Neuronal stem cell (in vitro differentiated cells): Measurements from ENCODE around the gene PARP12.

ENCODE experiments used
- DNase-seq: peaks from one replicate; pipeline ENCODE4 v3.0.0-alpha.2; 2013; ENCODE audit warnings: low spot score
- H2AFZ ChIP-seq: one replicate; pipeline ENCODE4 v1.6.1; 2013; ENCODE audit warnings: mild to moderate bottlenecking, low read length, inconsistent platforms
- H2AK5ac ChIP-seq: 2 replicates; pipeline ENCODE4 v1.6.1; 2013; ENCODE audit warnings: low read depth, mild to moderate bottlenecking, inconsistent platforms, low read length, moderate library complexity, mixed read lengths
- H2BK120ac ChIP-seq: 2 replicates; pipeline ENCODE4 v1.6.1; 2013; ENCODE audit warnings: low read depth, mild to moderate bottlenecking, inconsistent platforms, low read length, moderate library complexity, mixed read lengths
- H2BK12ac ChIP-seq: one replicate; pipeline ENCODE4 v1.6.1; 2013; ENCODE audit warnings: low read length, inconsistent platforms
- H2BK15ac ChIP-seq: 2 replicates; pipeline ENCODE4 v1.6.1; 2013; ENCODE audit warnings: mild to moderate bottlenecking, low read length, inconsistent platforms, mixed read lengths
- H2BK5ac ChIP-seq: one replicate; pipeline ENCODE4 v1.6.1; 2013; ENCODE audit warnings: inconsistent platforms, mild to moderate bottlenecking, low read length, moderate library complexity
- H3K14ac ChIP-seq: one replicate; pipeline ENCODE4 v1.6.1; 2013; ENCODE audit warnings: low read length, inconsistent platforms
- H3K18ac ChIP-seq: 2 replicates; pipeline ENCODE4 v1.6.1; 2013; ENCODE audit warnings: low read length, inconsistent platforms
- H3K23ac ChIP-seq: 2 replicates; pipeline ENCODE4 v1.6.1; 2013; ENCODE audit warnings: low read depth, mild to moderate bottlenecking, mixed read lengths, low read length, inconsistent platforms; ENCODE audit not compliant: poor library complexity
- H3K27ac ChIP-seq: replicated peaks from 3 replicates; pipeline ENCODE4 v1.5.1; 2013; ENCODE audit warnings: low read length, inconsistent platforms
- H3K27me3 ChIP-seq, 3 experiments: 2 replicates each; pipeline ENCODE4 v1.6.1; 2013; ENCODE audit warnings: low read length in 3 of 3, mild to moderate bottlenecking in 2 of 3, inconsistent platforms in 1 of 3, low read depth in 1 of 3, mixed read lengths in 1 of 3, moderate library complexity in 1 of 3; ENCODE audit not compliant: control insufficient read depth in 3 of 3, insufficient read depth in 3 of 3
- H3K36me3 ChIP-seq, 2 donors: replicated peaks in 1 of 2; 2 replicates each; pipeline ENCODE4 v1.6.1; 2013; ENCODE audit warnings: low read length in 2 of 2; ENCODE audit not compliant: control insufficient read depth in 2 of 2, insufficient read depth in 2 of 2
- H3K4ac ChIP-seq: 2 replicates; pipeline ENCODE4 v1.6.1; 2013; ENCODE audit warnings: inconsistent platforms, mild to moderate bottlenecking, low read length, moderate library complexity
- H3K4me1 ChIP-seq, 2 donors: 1 replicate in 1 of 2; 2 replicates in 1 of 2; pipeline ENCODE4 v1.6.1; 2013; ENCODE audit warnings: low read length in 2 of 2, low read depth in 1 of 2; ENCODE audit not compliant: control insufficient read depth in 2 of 2, insufficient read depth in 1 of 2
- H3K4me2 ChIP-seq: one replicate; pipeline ENCODE4 v1.6.1; 2013; ENCODE audit warnings: mild to moderate bottlenecking, low read length, inconsistent platforms; ENCODE audit not compliant: insufficient read depth, poor library complexity, severe bottlenecking
- H3K4me3 ChIP-seq, 2 donors: 2 replicates each; pipeline ENCODE4 v1.5.1; 2013; ENCODE audit warnings: low read length in 2 of 2, mild to moderate bottlenecking in 2 of 2, inconsistent platforms in 1 of 2, moderate library complexity in 1 of 2
- H3K79me1 ChIP-seq: one replicate; pipeline ENCODE4 v1.6.1; 2013; ENCODE audit warnings: low read depth, mild to moderate bottlenecking, inconsistent platforms, low read length, moderate library complexity
- H3K9ac ChIP-seq: one replicate; pipeline ENCODE4 v1.6.1; 2013; ENCODE audit warnings: mild to moderate bottlenecking, low read depth, low read length, inconsistent platforms; ENCODE audit not compliant: poor library complexity
- H3K9me3 ChIP-seq, 2 donors: replicated peaks in 1 of 2; 2 replicates each; pipeline versions ENCODE3 to v1.6.1; 2013; ENCODE audit warnings: low read length in 2 of 2, mild to moderate bottlenecking in 2 of 2, inconsistent platforms in 1 of 2, low read depth in 1 of 2, mixed read lengths in 1 of 2, moderate library complexity in 1 of 2; ENCODE audit not compliant: control insufficient read depth in 2 of 2, insufficient read depth in 1 of 2
- H4K8ac ChIP-seq: one replicate; pipeline ENCODE4 v1.6.1; 2013; ENCODE audit warnings: low read depth, mild to moderate bottlenecking, inconsistent platforms, low read length, moderate library complexity
- H4K91ac ChIP-seq: one replicate; pipeline ENCODE4 v1.6.1; 2013; ENCODE audit warnings: low read length, low read depth, mild to moderate bottlenecking, inconsistent platforms; ENCODE audit not compliant: poor library complexity
- WGBS, 2 donors: extraction: QIAGEN DNeasy Blood & Tissue Kit; methylation state at CpG; one replicate each; pipeline ENCODE4 v1.1.7; 2013; ENCODE audit warnings: missing lambda C conversion rate in 2 of 2, mixed read lengths in 1 of 2; ENCODE audit not compliant: insufficient read length in 2 of 2, insufficient replicate concordance in 1 of 2; ENCODE audit errors: extremely low coverage in 2 of 2; 5-methylcytosine and 5-hydroxymethylcytosine counted together

Gene PARP12

GRCh38 chr7:140021603-140022002 lies 41.1 kb downstream of the PARP12 start:
- Histone ChIP-seq H3K9ac (peak overlapping the region; percentile 15), H2AFZ (no peak overlapping the region), H3K4me3 (no peak overlapping the region), H3K4me2 (no peak overlapping the region), H2BK5ac (no peak overlapping the region), H3K18ac (peak overlapping the region; percentile 73), H2BK12ac (no peak overlapping the region), H3K36me3 (no peaks in the 10 kb centered on the region), H3K27ac (no peak overlapping the region), H3K79me1 (no peaks in the 10 kb centered on the region), H3K4me1 (peaks cover 0 to 2% of the 10 kb centered on the region in 2 donors), H3K14ac (no peak overlapping the region), H3K23ac (peak overlapping the region; percentile 60), H2AK5ac (peak overlapping the region; percentile 16), H4K8ac (no peak overlapping the region), H3K27me3 (peaks cover 0 to 10% (median 0%) of the 10 kb centered on the region in 3 experiments), H2BK15ac (peak overlapping the region; percentile 54), H3K4ac (no peak overlapping the region), H2BK120ac (no peak overlapping the region), H3K9me3 (no peaks in the 10 kb centered on the region), H4K91ac (no peak overlapping the region)
- DNase-seq: no peak
- WGBS, 2 donors: no CpG with 5 or more reads among the region's 8 CpGs

DNA sequence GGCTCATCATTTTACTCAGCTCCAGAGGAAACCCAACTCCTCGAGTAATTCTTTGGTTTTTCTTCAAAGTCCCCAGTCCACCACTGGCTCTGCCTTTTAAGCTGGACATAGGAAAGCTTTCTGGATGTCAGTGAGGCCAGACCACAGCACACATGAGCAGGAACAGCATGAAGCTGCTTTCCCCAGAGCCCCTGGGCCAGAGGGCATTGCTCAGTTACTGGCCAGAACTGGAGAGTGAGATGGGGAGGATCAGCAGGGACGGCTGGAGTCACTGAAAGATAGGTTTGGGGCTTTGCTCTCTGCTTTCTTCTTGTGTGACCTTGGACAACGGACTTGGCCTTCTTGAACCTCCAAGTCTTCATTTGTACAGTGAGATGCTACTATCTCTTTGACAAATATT lies 43.1 kb downstream of the PARP12 start:
- H3K9me3 ChIP-seq: no peaks in the 10 kb centered on the region
- DNase-seq: no peak
- H4K91ac ChIP-seq: no peak overlapping the region
- WGBS, 2 donors: no CpG with 5 or more reads among the region's 3 CpGs
- H2BK5ac ChIP-seq: no peak overlapping the region
- no peak overlapping the region for H3K9ac ChIP-seq
- no peak overlapping the region for H2BK12ac ChIP-seq
- H3K27ac ChIP-seq: no peak overlapping the region
- H3K18ac ChIP-seq: no peak overlapping the region
- H3K36me3 ChIP-seq: no peaks in the 10 kb centered on the region
- H3K27me3 ChIP-seq: peaks cover 0 to 11% (median 0%) of the 10 kb centered on the region in 3 experiments
- no peak overlapping the region for H2AFZ ChIP-seq
- H4K8ac ChIP-seq: no peak overlapping the region
- H2BK120ac ChIP-seq: no peak overlapping the region
- H3K14ac ChIP-seq: no peak overlapping the region
- H3K79me1 ChIP-seq: no peaks in the 10 kb centered on the region
- no peak overlapping the region for H3K4me3 ChIP-seq
- H3K23ac ChIP-seq: no peak overlapping the region
- H3K4me2 ChIP-seq: no peak overlapping the region
- peaks cover 0 to 2% of the 10 kb centered on the region in 2 donors for H3K4me1 ChIP-seq
- no peak overlapping the region for H2AK5ac ChIP-seq
- no peak overlapping the region for H3K4ac ChIP-seq
- no peak overlapping the region for H2BK15ac ChIP-seq

DNA sequence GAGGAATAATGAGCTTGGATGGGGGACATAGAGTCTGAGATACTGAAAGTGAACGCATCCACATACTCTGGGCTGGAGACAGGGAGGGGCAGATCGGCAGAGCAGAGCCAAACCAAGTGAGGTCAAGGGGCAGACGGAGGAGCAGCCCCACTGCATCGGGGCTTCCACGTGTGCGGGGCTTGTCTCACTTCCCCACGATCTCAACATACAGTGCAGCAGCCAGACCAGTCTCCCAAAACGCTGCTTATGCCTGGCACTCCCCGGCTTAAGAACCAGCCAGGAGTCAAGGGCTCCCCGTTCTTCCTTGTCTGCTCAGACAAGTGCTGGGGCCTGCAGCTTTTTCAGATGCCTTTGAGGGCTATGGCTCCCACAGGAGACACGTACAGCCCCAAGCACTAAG lies 43.6 kb downstream of the PARP12 start:
- no peak overlapping the region for H3K4me2 ChIP-seq
- no peak overlapping the region for H3K23ac ChIP-seq
- no peaks in the 10 kb centered on the region for H3K9me3 ChIP-seq
- no peak overlapping the region for H4K8ac ChIP-seq
- no peak overlapping the region for H3K27ac ChIP-seq
- H3K4me3 ChIP-seq: no peak overlapping the region
- no peak overlapping the region for H3K9ac ChIP-seq
- H2BK5ac ChIP-seq: no peak overlapping the region
- WGBS, 2 donors: no CpG with 5 or more reads among the region's 11 CpGs
- no peak overlapping the region for H2BK12ac ChIP-seq
- no peak overlapping the region for H2AK5ac ChIP-seq
- no peak overlapping the region for H2AFZ ChIP-seq
- H2BK120ac ChIP-seq: no peak overlapping the region
- no peak overlapping the region for H2BK15ac ChIP-seq
- H3K79me1 ChIP-seq: no peaks in the 10 kb centered on the region
- no peak overlapping the region for H3K18ac ChIP-seq
- H3K14ac ChIP-seq: no peak overlapping the region
- H3K4me1 ChIP-seq: peaks cover 0 to 2% of the 10 kb centered on the region in 2 donors
- H3K4ac ChIP-seq: no peak overlapping the region
- no peaks in the 10 kb centered on the region for H3K36me3 ChIP-seq
- no peak overlapping the region for H4K91ac ChIP-seq
- no peak for DNase-seq
- peaks cover 0 to 15% (median 0%) of the 10 kb centered on the region in 3 experiments for H3K27me3 ChIP-seq

- Histone ChIP-seq H4K91ac (no peak overlapping the region), H3K14ac (no peak overlapping the region), H2AFZ (no peak overlapping the region), H3K27ac (no peak overlapping the region), H2BK120ac (no peak overlapping the region), H3K18ac (no peak overlapping the region), H3K27me3 (peaks cover 0 to 22% (median 0%) of the 10 kb centered on the region in 3 experiments), H3K9ac (no peak overlapping the region), H3K4me1 (peaks cover 0 to 2% of the 10 kb centered on the region in 2 donors), H3K4me2 (no peak overlapping the region), H2BK5ac (no peak overlapping the region), H3K23ac (peak overlapping the region; percentile 22), H2BK15ac (no peak overlapping the region), H2AK5ac (peak overlapping the region; percentile 27), H4K8ac (no peak overlapping the region), H3K36me3 (no peaks in the 10 kb centered on the region), H3K4me3 (peak overlapping the region in 1 of 2 donors; percentile 19), H3K9me3 (no peaks in the 10 kb centered on the region), H2BK12ac (no peak overlapping the region), H3K79me1 (no peaks in the 10 kb centered on the region), H3K4ac (no peak overlapping the region)
- no peak for DNase-seq
- no CpG with 5 or more reads among the region's 9 CpGs for WGBS, 2 donors
Measured at GRCh38 chr7:140018125-140019043, 44.4 kb downstream of the PARP12 start.
